GM20000 (cell line): ENCODE results near the gene RPS29.

Source experiments
- DNase-seq: peaks from one replicate; pipeline ENCODE4 v3.0.0; 2012; ENCODE audit warnings: low spot score
- CTCF ChIP-seq: IDR thresholded peaks from 2 replicates; pipeline ENCODE4 v1.5.1; 2012; ENCODE audit warnings: mild to moderate bottlenecking, control low read depth; ENCODE audit errors: extremely low read depth, missing control alignments

RPS29 gene

GRCh38 chr14:49585803-49586672 lies at the start of gene RPS29:
RPS29 (minus strand) TSS chr14:49586380; CDS start chr14:49586346, 34 bp downstream.
- no peak for TF ChIP-seq CTCF
- DNase-seq = peak; percentile 88

- DNase-seq = peak; percentile 59
- TF ChIP-seq CTCF = no peak
These were observed 48.6 kb upstream of the RPS29 start, which contains the start of gene DNAAF2 for GRCh38 chr14:49634547-49635334. DNAAF2 (minus strand) TSS chr14:49635244; CDS start chr14:49635149, 95 bp downstream.

- DNase-seq = peak; percentile 96
- TF ChIP-seq CTCF = peak; percentile 90
These were observed 47.7 kb upstream of the RPS29 start for GRCh38 chr14:49633640-49634546.

GRCh38 chr14:49623941-49624839 lies 38.0 kb upstream of the RPS29 start:
- peak; percentile 33 for DNase-seq
- TF ChIP-seq CTCF = no peak

- no peak for DNase-seq
- TF ChIP-seq CTCF = no peak
These were observed 37.2 kb upstream of the RPS29 start for GRCh38 chr14:49623387-49623786.

- no peak for DNase-seq
- no peak for TF ChIP-seq CTCF
These were observed 35.9 kb upstream of the RPS29 start for GRCh38 chr14:49622022-49622607.
